RWPE1 (cell line): ENCODE data around the gene NDC80.
A peak's percentile ranks its signal among the peaks of the same experiment; 100 is the strongest.
"Not testable (repeated sequence)": the region's sequence is repeated elsewhere in the genome, so short reads cannot be mapped to it uniquely, and the experiment has no call there.

Source experiments
- CTCF ChIA-PET: fragments of 350-600 bp; sonication (Branson Sonifier 250); formaldehyde crosslinking; extraction: SDS; loops from one replicate; lab custom pipeline; 2021; lab: Yijun Ruan, JAX
- POLR2A ChIA-PET: fragments of 400-600 bp; formaldehyde crosslinking; extraction: SDS; loops from one replicate; lab custom pipeline; 2020; ENCODE audit warnings: antibody characterized with exemption; ENCODE audit not compliant: low non-redundant PET; lab: Yijun Ruan, JAX
- DNase-seq: peaks from one replicate; pipeline ENCODE4 v3.0.0; 2012; ENCODE audit warnings: low spot score
- H3K27ac ChIP-seq: fragments of 450-650 bp; 2 replicates; pipeline ENCODE4 v1.5.1; 2017
- TF ChIP-seq, protein P1 (sequence below): fragments of 450-650 bp; conservative IDR thresholded peaks from 2 replicates; pipeline ENCODE4 v1.5.1; 2017; ENCODE audit warnings: low read depth, mild to moderate bottlenecking

NDC80 gene

DNA sequence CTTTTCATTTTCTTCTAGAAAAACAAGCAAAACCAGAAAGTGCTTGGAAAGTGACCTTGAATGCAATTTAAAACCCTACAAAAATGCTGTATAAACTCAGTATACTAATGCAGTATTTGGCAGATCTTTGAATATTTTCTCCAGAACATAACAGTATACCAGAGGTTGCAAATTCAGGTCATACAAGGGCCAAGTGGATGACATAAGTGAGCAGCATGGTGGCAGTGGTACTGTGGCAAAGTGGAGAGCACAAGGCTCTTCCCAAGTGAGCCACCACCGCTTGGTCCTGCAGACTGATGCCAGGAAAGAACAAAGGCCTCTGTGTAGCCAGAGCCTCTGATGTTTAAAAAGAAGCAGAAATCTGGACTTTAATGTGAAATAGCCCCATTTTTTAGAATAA is 33.1 kb upstream of the NDC80 start:
- H3K27ac ChIP-seq, result no peak overlapping the region
- TF ChIP-seq, protein P1, sequence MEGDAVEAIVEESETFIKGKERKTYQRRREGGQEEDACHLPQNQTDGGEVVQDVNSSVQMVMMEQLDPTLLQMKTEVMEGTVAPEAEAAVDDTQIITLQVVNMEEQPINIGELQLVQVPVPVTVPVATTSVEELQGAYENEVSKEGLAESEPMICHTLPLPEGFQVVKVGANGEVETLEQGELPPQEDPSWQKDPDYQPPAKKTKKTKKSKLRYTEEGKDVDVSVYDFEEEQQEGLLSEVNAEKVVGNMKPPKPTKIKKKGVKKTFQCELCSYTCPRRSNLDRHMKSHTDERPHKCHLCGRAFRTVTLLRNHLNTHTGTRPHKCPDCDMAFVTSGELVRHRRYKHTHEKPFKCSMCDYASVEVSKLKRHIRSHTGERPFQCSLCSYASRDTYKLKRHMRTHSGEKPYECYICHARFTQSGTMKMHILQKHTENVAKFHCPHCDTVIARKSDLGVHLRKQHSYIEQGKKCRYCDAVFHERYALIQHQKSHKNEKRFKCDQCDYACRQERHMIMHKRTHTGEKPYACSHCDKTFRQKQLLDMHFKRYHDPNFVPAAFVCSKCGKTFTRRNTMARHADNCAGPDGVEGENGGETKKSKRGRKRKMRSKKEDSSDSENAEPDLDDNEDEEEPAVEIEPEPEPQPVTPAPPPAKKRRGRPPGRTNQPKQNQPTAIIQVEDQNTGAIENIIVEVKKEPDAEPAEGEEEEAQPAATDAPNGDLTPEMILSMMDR, result no peak
- CTCF ChIA-PET, result no interaction called here
- no peak for DNase-seq
- POLR2A ChIA-PET, result no interaction called here

DNA sequence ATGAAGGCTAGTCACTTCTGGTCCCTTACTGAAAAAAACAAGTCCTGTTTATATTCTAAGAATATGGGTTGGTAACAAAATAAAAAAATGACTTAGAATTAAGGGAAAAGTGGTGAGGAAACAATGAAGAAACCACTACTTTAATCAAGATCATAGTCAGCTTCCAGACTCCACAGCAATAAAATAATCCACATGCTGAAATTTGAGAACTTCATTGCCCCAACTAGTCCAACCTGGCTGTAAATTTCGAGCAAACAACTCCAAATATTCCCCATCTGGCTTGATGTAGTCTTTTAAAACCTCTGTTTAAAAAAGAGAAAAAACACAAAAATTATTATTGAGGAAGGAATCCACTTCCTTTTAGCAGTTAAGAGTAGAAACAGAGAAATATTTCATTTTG is 32.5 kb upstream of the NDC80 start:
- DNase-seq, result no peak
- TF ChIP-seq, protein P1, result no peak
- CTCF ChIA-PET, result no interaction called here
- H3K27ac ChIP-seq, result no peak overlapping the region
- POLR2A ChIA-PET, result no interaction called here

DNA sequence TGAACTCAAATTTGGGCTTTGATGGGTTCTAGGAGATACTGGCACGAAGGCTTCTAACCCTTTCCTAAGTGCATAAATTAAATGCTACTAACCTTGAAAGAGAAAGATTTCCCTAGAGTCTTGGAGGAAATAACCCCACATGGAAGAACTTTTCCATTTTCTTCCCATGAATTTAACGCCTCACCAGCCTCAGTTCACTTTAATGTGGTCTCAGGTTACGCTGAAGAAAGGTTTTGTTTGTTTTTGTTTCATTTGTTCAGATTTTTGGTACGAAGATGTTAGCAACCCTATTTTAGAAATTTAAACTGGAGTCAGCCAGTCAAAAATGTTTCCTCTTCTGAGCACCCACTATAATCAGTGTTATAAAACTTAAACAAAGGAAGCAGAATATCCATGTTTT is 30.8 kb upstream of the NDC80 start:
- ChIA-PET POLR2A (no interaction called here), CTCF (interaction anchor here (0.5 kb wide), 1 partner anchor 317 kb away, joined by 3 read pairs; no protein-coding TSS in a partner anchor)
- DNase-seq, result no peak

DNA sequence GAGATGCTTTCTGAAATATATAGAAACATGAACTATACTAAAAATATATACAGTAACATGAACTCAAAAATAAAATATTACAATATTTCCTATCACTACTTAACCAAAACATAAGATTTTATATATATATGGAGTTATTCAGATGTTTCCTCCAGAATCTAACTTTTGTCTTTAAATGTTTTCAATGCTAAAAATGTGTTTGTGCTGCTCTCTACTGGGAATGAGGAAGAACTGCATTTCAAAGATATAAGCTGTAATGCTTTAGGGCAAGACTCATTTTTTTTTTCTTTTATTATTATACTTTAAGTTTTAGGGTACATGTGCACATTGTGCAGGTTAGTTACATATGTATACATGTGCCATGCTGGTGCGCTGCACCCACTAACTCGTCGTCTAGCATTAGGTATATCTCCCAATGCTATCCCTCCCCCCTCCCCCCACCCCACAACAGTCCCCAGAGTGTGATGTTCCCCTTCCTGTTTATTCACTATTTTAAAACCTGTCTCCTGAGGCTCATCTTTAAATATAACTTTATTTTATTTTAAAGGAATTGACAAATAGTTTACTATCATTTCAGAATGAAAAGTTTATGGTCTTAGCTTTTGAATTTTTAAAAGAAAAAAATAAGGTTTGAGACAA is 29.3 kb upstream of the NDC80 start:
- CTCF ChIA-PET, result interaction anchor here (0.5 to 1.6 kb wide), 11 partner anchors 54 to 1701 kb away, joined by 3 to 11 read pairs (median 3); no protein-coding TSS in a partner anchor
- TF ChIP-seq, protein P1, result peak; percentile 72
- H3K27ac ChIP-seq, POLR2A ChIA-PET: not testable (repeated sequence)
- peak; percentile 15 for DNase-seq

More for the DNA sequence above, 30.8 kb upstream of the NDC80 start:
- TF ChIP-seq, protein P1, result no peak
- no peak overlapping the region for H3K27ac ChIP-seq

DNA sequence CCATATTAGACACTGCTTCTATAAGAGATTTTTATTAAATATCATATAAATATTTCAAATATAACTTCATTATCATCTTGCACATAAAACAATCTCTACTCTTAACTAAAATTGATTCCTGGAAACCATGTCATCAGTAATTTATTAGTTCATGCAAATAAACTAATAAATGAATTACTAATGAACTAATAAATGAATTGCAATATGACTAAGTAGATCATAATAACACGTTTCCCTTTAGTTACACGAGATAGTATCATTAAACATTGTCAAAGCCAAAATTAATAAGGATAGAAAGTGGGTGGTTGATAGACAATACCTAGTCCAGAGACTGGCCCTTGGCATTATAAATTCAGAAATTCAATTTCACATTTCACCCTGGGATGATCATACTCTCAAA is 26.2 kb upstream of the NDC80 start:
- POLR2A ChIA-PET, result no interaction called here

DNA sequence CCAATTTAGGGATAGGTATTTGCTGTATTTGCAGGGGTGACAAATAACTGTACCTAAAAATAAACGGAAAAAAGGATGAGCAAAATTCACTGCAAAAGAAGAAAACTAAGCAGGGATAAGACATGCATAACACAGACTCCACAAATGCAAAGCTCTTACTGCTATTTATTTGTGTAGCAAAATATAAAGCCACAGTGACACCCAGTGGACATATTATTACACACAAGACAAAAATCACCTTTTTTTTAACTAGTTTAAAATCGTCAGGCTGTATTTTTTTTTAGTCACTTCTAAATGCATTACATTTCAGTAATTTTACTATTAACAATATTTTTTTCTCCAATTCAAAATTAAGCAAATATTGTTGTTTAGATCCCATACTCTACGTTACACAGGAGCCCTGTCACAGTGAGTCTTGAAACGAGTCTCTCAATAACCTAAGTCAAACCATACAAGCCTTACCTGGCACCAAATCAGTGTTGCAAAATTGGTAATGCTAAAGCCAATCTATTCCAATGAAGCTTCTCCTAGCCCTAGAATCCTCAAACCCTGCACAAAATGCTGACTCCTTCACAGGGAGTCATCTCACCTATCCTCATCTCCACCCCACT is 23.8 kb upstream of the NDC80 start:
- ChIA-PET POLR2A (no interaction called here), CTCF (interaction anchor here (0.5 to 1.3 kb wide), 13 partner anchors 18 to 1835 kb away, joined by 3 to 8 read pairs (median 3); no protein-coding TSS in a partner anchor)
- TF ChIP-seq, protein P1, result peak; percentile 68
- H3K27ac ChIP-seq, result no peak overlapping the region
- peak; percentile 27 for DNase-seq

More for the DNA sequence above, 26.2 kb upstream of the NDC80 start:
- DNase-seq, result no peak
- H3K27ac ChIP-seq, result no peak overlapping the region
- TF ChIP-seq, protein P1, result no peak
- CTCF ChIA-PET, result no interaction called here
